Testis (tissue), 2 donors: ENCODE measurements around the gene CRHBP.

Experiments
- POLR2A ChIP-seq: fragments of 450-650 bp; IDR thresholded peaks from one replicate; pipeline ENCODE4 v1.6.1; 2017; ENCODE audit warnings: antibody characterized with exemption, mild to moderate bottlenecking, moderate library complexity
- TF ChIP-seq, protein P1 (sequence below), 3 experiments: fragments of 450-650 bp in 2 of 3; fragments of 200-600 bp in 1 of 3; sonication (generic) in 1 of 3; IDR thresholded peaks; one replicate each; pipeline ENCODE4 v1.5.1; 2016 to 2019; ENCODE audit warnings: antibody characterized with exemption in 3 of 3, mild to moderate bottlenecking in 2 of 3, moderate library complexity in 1 of 3

GRCh38 chr5:76943006-76943405 is 9.8 kb upstream of the CRHBP start:
- no peak for TF ChIP-seq POLR2A
- TF ChIP-seq, protein P1, sequence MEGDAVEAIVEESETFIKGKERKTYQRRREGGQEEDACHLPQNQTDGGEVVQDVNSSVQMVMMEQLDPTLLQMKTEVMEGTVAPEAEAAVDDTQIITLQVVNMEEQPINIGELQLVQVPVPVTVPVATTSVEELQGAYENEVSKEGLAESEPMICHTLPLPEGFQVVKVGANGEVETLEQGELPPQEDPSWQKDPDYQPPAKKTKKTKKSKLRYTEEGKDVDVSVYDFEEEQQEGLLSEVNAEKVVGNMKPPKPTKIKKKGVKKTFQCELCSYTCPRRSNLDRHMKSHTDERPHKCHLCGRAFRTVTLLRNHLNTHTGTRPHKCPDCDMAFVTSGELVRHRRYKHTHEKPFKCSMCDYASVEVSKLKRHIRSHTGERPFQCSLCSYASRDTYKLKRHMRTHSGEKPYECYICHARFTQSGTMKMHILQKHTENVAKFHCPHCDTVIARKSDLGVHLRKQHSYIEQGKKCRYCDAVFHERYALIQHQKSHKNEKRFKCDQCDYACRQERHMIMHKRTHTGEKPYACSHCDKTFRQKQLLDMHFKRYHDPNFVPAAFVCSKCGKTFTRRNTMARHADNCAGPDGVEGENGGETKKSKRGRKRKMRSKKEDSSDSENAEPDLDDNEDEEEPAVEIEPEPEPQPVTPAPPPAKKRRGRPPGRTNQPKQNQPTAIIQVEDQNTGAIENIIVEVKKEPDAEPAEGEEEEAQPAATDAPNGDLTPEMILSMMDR (IDR thresholded peaks at IDR 0.05): no peak
